ENCODE results near the gene PKD1L1.
"Not testable (repeated sequence)": the region's sequence is repeated elsewhere in the genome, so short reads cannot be mapped to it uniquely, and the experiment has no call there.

PKD1L1 gene

GRCh38 chr7:47755248-47755647 is 193.0 kb downstream of the PKD1L1 start:
- H3K9me3 ChIP-seq (ENCODE audit: control insufficient read depth, insufficient read depth, low read length) = no peaks in the 10 kb centered on the region
- H3K4me1 ChIP-seq (ENCODE audit: insufficient read depth, low read length) = peaks cover 6% of the 10 kb centered on the region; the same call in 1 of the 2 replicates
- no peak overlapping the region for H3K9ac ChIP-seq (ENCODE audit: low read depth, low read length)
- H3K36me3 ChIP-seq (ENCODE audit: insufficient read depth, low read length) = no peaks in the 10 kb centered on the region

DNA sequence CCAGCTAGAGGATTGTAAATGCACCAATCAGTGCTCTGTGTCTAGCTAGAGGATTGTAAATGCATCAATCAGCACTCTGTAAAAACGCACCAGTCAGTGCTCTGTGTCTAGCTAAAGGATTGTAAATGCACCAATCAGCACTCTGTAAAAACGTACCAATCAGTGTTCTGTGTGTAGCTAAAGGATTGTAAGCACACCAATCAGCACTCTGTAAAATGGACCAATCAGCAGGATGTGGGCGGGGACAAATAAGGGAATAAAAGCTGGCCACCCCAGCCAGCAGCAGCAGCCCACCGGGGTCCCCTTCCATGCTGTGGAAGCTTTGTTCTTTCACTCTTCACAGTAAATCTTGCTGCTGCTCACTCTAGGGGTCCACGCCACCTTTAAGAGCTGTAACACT is 196.5 kb downstream of the PKD1L1 start:
- H3K9ac ChIP-seq (ENCODE audit: low read depth, low read length); H3K36me3 ChIP-seq (ENCODE audit: insufficient read depth, low read length); H3K9me3 ChIP-seq (ENCODE audit: control insufficient read depth, insufficient read depth, low read length); H3K4me1 ChIP-seq (ENCODE audit: insufficient read depth, low read length): not testable (repeated sequence)

GRCh38 chr7:47751043-47751442 is 197.2 kb downstream of the PKD1L1 start:
- no peak overlapping the region for H3K9ac ChIP-seq (ENCODE audit: low read depth, low read length)
- no peaks in the 10 kb centered on the region for H3K36me3 ChIP-seq (ENCODE audit: insufficient read depth, low read length)
- H3K4me1 ChIP-seq (ENCODE audit: insufficient read depth, low read length) = no peaks in the 10 kb centered on the region
- no peaks in the 10 kb centered on the region for H3K9me3 ChIP-seq (ENCODE audit: control insufficient read depth, insufficient read depth, low read length)

- Histone ChIP-seq H3K9me3 (ENCODE audit: control insufficient read depth, insufficient read depth, low read length) (no peaks in the 10 kb centered on the region), H3K4me1 (ENCODE audit: insufficient read depth, low read length) (peaks cover 6% of the 10 kb centered on the region; the same call in 1 of the 2 replicates), H3K9ac (ENCODE audit: low read depth, low read length) (no peak overlapping the region), H3K36me3 (ENCODE audit: insufficient read depth, low read length) (no peaks in the 10 kb centered on the region)
Measured at GRCh38 chr7:47748041-47748440, 200.2 kb downstream of the PKD1L1 start.

GRCh38 chr7:47747160-47747559 is 201.1 kb downstream of the PKD1L1 start:
- Histone ChIP-seq H3K36me3 (ENCODE audit: insufficient read depth, low read length) (no peaks in the 10 kb centered on the region), H3K4me1 (ENCODE audit: insufficient read depth, low read length) (peaks cover 6% of the 10 kb centered on the region; the same call in 1 of the 2 replicates), H3K9ac (ENCODE audit: low read depth, low read length) (no peak overlapping the region), H3K9me3 (ENCODE audit: control insufficient read depth, insufficient read depth, low read length) (no peaks in the 10 kb centered on the region)

DNA sequence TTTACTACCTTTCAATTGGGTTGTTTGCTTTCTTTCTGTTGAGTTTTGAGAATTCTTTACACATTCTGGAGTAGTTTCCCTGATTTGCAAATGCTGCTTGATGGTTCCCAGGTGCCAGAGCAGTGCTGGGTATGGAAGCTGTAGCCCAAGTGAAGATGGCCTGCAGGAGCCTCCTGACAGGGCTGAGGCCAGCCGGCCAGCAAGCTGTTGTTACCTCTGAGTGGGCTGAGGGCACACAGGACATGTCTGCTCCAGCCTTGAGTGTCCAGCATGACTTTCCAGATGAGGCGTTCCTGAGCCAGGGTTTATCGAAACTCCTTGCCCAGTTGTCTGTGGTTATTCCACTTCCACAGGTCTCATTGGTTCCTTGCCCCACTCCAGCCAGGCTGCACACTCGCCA is 201.8 kb downstream of the PKD1L1 start:
- Histone ChIP-seq H3K36me3 (ENCODE audit: insufficient read depth, low read length) (no peaks in the 10 kb centered on the region), H3K4me1 (ENCODE audit: insufficient read depth, low read length) (peaks cover 6% of the 10 kb centered on the region; the same call in 1 of the 2 replicates)

DNA sequence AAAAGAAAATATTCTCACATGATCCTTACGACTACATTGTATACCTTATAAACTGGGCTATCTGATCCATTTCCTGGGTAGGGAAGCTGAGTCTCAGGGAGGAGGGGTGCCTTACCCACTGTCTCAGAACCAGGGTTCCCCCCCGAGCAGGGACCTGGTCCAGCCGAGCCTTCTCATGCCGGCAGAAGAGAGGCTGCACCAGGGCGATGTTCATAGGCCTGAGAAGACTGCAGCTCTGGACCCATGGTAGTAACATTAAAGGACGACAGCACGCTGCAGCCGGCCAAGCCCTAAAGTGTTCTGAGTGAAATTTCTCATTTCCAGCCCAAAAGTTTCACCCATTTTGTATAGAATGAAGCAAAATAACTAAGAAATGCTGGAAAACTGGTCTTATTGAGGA is 203.4 kb downstream of the PKD1L1 start:
- Histone ChIP-seq H3K9ac (ENCODE audit: low read depth, low read length) (no peak overlapping the region), H3K9me3 (ENCODE audit: control insufficient read depth, insufficient read depth, low read length) (no peaks in the 10 kb centered on the region), H3K36me3 (ENCODE audit: insufficient read depth, low read length) (no peaks in the 10 kb centered on the region), H3K4me1 (ENCODE audit: insufficient read depth, low read length) (peaks cover 6% of the 10 kb centered on the region; the same call in 1 of the 2 replicates)

More for the DNA sequence above, 201.8 kb downstream of the PKD1L1 start:
- H3K9me3 ChIP-seq (ENCODE audit: control insufficient read depth, insufficient read depth, low read length) = no peaks in the 10 kb centered on the region
- no peak overlapping the region for H3K9ac ChIP-seq (ENCODE audit: low read depth, low read length)

DNA sequence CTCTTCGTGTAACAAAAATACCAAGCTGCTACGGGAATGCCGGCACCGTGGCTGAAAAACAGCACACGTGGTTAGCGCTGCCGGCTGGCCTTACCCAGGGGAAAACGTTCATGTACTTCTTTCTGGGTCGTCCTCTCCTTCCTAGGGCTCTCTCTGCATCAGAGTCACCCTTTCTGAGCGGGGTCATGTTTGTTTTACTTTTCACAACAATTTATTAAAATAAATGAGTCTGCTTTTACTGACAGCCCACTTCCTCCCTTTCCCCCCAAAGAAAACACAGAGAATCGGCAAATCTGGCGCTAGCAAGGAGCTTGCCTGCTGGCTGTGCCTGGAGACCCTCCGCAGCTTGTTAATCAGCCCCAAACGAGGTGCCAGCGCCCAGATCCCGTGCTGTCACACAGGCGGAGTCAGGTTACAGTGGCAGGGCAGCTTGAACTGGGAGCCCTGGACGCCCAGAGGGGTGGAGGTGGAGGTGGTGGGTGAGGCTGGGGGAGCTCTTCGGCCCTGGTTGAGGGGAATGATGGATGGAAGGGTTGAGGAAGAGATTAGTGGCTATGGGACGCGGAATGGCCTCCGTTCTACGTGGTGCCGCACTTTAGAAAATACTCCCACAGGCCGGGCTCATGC is 204.2 kb downstream of the PKD1L1 start:
- Histone ChIP-seq H3K4me1 (ENCODE audit: insufficient read depth, low read length) (peaks cover 12% of the 10 kb centered on the region; the same call in 1 of the 2 replicates), H3K36me3 (ENCODE audit: insufficient read depth, low read length) (no peaks in the 10 kb centered on the region), H3K9ac (ENCODE audit: low read depth, low read length) (no peak overlapping the region; the same call in 1 of the 2 replicates), H3K9me3 (ENCODE audit: control insufficient read depth, insufficient read depth, low read length) (no peaks in the 10 kb centered on the region)

DNA sequence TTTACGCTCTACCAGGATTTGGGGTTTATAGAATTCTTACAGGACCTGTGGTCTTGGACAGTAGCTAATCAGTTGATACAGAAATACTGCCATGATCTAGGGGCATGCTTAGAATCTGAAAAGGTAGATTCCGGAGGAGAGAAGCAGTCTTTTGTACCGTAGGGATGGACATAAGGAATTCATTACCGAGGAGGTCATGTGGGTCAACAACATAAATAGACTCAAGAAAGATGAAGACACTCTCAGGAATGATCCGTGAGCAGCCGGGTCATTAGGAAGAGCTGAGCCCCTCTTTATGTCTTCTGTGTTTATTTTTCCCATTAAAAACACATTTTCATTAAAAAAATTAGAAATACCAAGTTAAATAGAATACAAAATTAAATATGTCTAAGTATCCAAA is 206.3 kb downstream of the PKD1L1 start:
- Histone ChIP-seq H3K36me3 (ENCODE audit: insufficient read depth, low read length) (no peaks in the 10 kb centered on the region), H3K9me3 (ENCODE audit: control insufficient read depth, insufficient read depth, low read length) (no peaks in the 10 kb centered on the region), H3K9ac (ENCODE audit: low read depth, low read length) (no peak overlapping the region), H3K4me1 (ENCODE audit: insufficient read depth, low read length) (peaks cover 12% of the 10 kb centered on the region; the same call in 1 of the 2 replicates)

DNA sequence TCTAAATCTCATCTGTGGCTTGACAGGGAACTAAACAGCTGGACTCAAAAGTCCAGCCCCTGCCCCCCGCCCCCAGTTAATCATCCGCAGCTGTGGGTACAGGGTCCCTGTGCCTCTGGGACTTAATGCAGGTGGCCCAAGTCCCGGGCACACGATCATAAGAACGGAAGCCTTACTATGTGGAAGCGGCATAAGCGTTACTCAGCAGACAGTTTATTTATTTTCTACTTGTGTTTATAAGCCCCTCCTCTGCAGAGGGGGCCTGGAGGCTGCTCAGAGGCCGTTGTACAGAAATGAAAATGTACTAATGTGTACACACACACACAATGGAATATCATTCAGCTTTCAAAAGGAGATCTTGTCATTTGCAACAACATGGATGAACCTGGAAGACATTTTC is 208.4 kb downstream of the PKD1L1 start:
- Histone ChIP-seq H3K36me3 (ENCODE audit: insufficient read depth, low read length) (no peaks in the 10 kb centered on the region), H3K9ac (ENCODE audit: low read depth, low read length) (no peak overlapping the region), H3K4me1 (ENCODE audit: insufficient read depth, low read length) (peaks cover 12% of the 10 kb centered on the region; the same call in 1 of the 2 replicates)

DNA sequence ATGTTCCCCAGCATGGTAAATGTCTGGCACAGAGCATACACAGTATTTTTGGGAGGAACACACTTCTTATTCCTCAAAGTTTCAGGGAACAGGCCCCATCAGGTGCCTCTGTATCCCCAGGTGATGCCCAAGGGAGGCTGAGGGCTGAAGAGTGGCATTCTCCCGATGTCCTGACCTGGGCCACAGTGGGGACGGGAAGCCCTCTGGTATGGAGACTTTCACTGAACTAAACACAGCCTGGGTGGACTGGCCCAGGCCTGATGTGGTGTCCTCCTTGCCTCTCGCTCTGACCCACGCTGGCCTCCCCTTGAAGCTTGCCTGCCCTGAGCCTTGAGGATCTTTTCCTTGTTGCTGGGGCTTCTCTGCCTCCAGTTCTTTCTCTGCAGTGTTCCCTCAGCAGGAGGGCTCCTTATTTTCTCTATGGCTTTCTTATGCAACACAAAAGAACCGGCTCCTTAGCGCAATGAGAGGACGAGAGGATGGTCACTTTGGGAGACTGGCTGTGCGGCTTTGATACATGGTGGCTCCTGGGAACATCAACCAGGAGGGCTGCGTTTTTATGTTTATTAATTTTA is 208.9 kb downstream of the PKD1L1 start:
- no peak overlapping the region for H3K9ac ChIP-seq (ENCODE audit: low read depth, low read length)
- no peaks in the 10 kb centered on the region for H3K9me3 ChIP-seq (ENCODE audit: control insufficient read depth, insufficient read depth, low read length)
- H3K36me3 ChIP-seq (ENCODE audit: insufficient read depth, low read length) = no peaks in the 10 kb centered on the region
- peaks cover 12% of the 10 kb centered on the region; the same call in 1 of the 2 replicates for H3K4me1 ChIP-seq (ENCODE audit: insufficient read depth, low read length)

More for the DNA sequence above, 208.4 kb downstream of the PKD1L1 start:
- no peaks in the 10 kb centered on the region for H3K9me3 ChIP-seq (ENCODE audit: control insufficient read depth, insufficient read depth, low read length)

- Histone ChIP-seq H3K9ac (ENCODE audit: low read depth, low read length) (no peak overlapping the region), H3K9me3 (ENCODE audit: control insufficient read depth, insufficient read depth, low read length) (no peaks in the 10 kb centered on the region), H3K4me1 (ENCODE audit: insufficient read depth, low read length) (peaks cover 7% of the 10 kb centered on the region; the same call in 1 of the 2 replicates), H3K36me3 (ENCODE audit: insufficient read depth, low read length) (no peaks in the 10 kb centered on the region)
Measured at GRCh38 chr7:47738563-47739166, 209.6 kb downstream of the PKD1L1 start.

GRCh38 chr7:47737601-47738000 is 210.7 kb downstream of the PKD1L1 start:
- Histone ChIP-seq H3K9ac (ENCODE audit: low read depth, low read length) (no peak overlapping the region), H3K4me1 (ENCODE audit: insufficient read depth, low read length) (peaks cover 7% of the 10 kb centered on the region; the same call in 1 of the 2 replicates), H3K9me3 (ENCODE audit: control insufficient read depth, insufficient read depth, low read length) (no peaks in the 10 kb centered on the region), H3K36me3 (ENCODE audit: insufficient read depth, low read length) (no peaks in the 10 kb centered on the region)

GRCh38 chr7:47735431-47736345 is 212.6 kb downstream of the PKD1L1 start:
- Histone ChIP-seq H3K9ac (ENCODE audit: low read depth, low read length) (no peak overlapping the region), H3K36me3 (ENCODE audit: insufficient read depth, low read length) (no peaks in the 10 kb centered on the region), H3K9me3 (ENCODE audit: control insufficient read depth, insufficient read depth, low read length) (no peaks in the 10 kb centered on the region), H3K4me1 (ENCODE audit: insufficient read depth, low read length) (peaks cover 7% of the 10 kb centered on the region; the same call in 1 of the 2 replicates)
